CD4-positive, alpha-beta T cell treated with Interleukin-6 at 100 ng/mL for 8 hours (primary cell): ENCODE results near the gene ACVR2B.

ENCODE experiments used
- DNase-seq: peaks from one replicate; pipeline ENCODE4 v3.0.0-alpha.2; 2020; ENCODE audit warnings: mixed read lengths, low spot score

The ACVR2B gene

GRCh38 chr3:38458796-38459498 lies 5.3 kb downstream of the ACVR2B start:
- DNase-seq: no peak

- DNase-seq: no peak
Observed at GRCh38 chr3:38459499-38460048, 5.9 kb downstream of the ACVR2B start.

- no peak for DNase-seq
Observed at GRCh38 chr3:38460377-38461270, 6.9 kb downstream of the ACVR2B start.

GRCh38 chr3:38465588-38466154 lies 12.0 kb downstream of the ACVR2B start:
- no peak for DNase-seq

GRCh38 chr3:38468765-38469164 lies 15.1 kb downstream of the ACVR2B start:
- no peak for DNase-seq

GRCh38 chr3:38469852-38470251 lies 16.2 kb downstream of the ACVR2B start:
- DNase-seq: no peak

- no peak for DNase-seq
Observed at GRCh38 chr3:38471260-38471857, 17.7 kb downstream of the ACVR2B start.

GRCh38 chr3:38472342-38472741 lies 18.7 kb downstream of the ACVR2B start:
- DNase-seq: no peak

- DNase-seq: no peak
Observed at GRCh38 chr3:38473229-38473628, 19.5 kb downstream of the ACVR2B start.

- DNase-seq: no peak
Observed at GRCh38 chr3:38474928-38475605, 21.4 kb downstream of the ACVR2B start.

GRCh38 chr3:38475716-38476115 lies 22.0 kb downstream of the ACVR2B start:
- DNase-seq: no peak

- no peak for DNase-seq
Observed at GRCh38 chr3:38476157-38476756, 22.6 kb downstream of the ACVR2B start.

- no peak for DNase-seq
Observed at GRCh38 chr3:38477057-38477820, 23.5 kb downstream of the ACVR2B start.

GRCh38 chr3:38477839-38478450 lies 24.3 kb downstream of the ACVR2B start:
- DNase-seq: no peak

- no peak for DNase-seq
Observed at GRCh38 chr3:38478901-38479300, 25.2 kb downstream of the ACVR2B start.

- DNase-seq: peak; percentile 48
Observed at GRCh38 chr3:38479431-38480092, 25.9 kb downstream of the ACVR2B start.

- no peak for DNase-seq
Observed at GRCh38 chr3:38480093-38480445, 26.4 kb downstream of the ACVR2B start.

- DNase-seq: no peak
Observed at GRCh38 chr3:38480930-38481329, 27.2 kb downstream of the ACVR2B start.

GRCh38 chr3:38482951-38483350 lies 29.3 kb downstream of the ACVR2B start:
- no peak for DNase-seq

GRCh38 chr3:38487323-38487722 lies 33.6 kb downstream of the ACVR2B start:
- DNase-seq: no peak
